Testis (tissue), 2 donors: ENCODE results near the gene CKAP2L.

Experiments used
- POLR2A ChIP-seq: fragments of 450-650 bp; IDR thresholded peaks from one replicate; pipeline ENCODE4 v1.6.1; 2017; ENCODE audit warnings: antibody characterized with exemption, mild to moderate bottlenecking, moderate library complexity
- TF ChIP-seq, protein P1 (sequence below), 3 experiments: fragments of 450-650 bp in 2 of 3; fragments of 200-600 bp in 1 of 3; sonication (generic) in 1 of 3; IDR thresholded peaks; one replicate each; pipeline ENCODE4 v1.5.1; 2016 to 2019; ENCODE audit warnings: antibody characterized with exemption in 3 of 3, mild to moderate bottlenecking in 2 of 3, moderate library complexity in 1 of 3

DNA sequence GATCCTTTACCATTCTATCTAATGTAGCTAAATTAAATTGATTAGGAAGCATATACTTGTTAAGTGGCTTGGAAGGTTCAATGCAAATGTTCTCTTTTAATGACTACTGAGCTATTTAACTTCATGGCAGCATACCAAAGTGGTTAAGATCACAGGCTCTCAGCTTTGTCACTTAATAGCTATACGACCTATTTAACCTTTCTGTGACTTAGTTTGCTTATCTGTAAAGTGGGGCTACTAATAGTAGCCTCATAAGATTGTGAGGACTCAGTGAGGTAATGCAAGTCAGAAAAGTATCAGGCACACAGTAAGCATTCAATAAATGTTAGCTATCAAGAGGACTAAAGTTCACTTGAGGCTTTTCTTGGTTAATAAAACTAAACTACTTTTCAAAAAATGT lies 4.3 kb downstream of the CKAP2L start:
- TF ChIP-seq, protein P1, sequence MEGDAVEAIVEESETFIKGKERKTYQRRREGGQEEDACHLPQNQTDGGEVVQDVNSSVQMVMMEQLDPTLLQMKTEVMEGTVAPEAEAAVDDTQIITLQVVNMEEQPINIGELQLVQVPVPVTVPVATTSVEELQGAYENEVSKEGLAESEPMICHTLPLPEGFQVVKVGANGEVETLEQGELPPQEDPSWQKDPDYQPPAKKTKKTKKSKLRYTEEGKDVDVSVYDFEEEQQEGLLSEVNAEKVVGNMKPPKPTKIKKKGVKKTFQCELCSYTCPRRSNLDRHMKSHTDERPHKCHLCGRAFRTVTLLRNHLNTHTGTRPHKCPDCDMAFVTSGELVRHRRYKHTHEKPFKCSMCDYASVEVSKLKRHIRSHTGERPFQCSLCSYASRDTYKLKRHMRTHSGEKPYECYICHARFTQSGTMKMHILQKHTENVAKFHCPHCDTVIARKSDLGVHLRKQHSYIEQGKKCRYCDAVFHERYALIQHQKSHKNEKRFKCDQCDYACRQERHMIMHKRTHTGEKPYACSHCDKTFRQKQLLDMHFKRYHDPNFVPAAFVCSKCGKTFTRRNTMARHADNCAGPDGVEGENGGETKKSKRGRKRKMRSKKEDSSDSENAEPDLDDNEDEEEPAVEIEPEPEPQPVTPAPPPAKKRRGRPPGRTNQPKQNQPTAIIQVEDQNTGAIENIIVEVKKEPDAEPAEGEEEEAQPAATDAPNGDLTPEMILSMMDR (IDR thresholded peaks at IDR 0.05), result no peak
- TF ChIP-seq POLR2A, result no peak
